PC-3 (cell line): ENCODE data around the gene OR56B1. TPM values are rescaled to one million over a fixed set of nuclear protein-coding genes. Genes with fewer than 3 reads are reported as not detected.

Source experiments
- ATAC-seq: fragments of 200-7000 bp; cut with Tn5 transposase; 2 replicates; pipeline ENCODE4 v1.9.1; 2020; ENCODE audit warnings: mild to moderate bottlenecking, moderate library complexity
- BruUV-seq: library from RNA; stranded (reverse); fragments of 400-500 nt; replicated peaks from 2 replicates; lab custom pipeline; 2021; lab: Mats Ljungman, UMichigan
- CTCF ChIA-PET: fragments of 300-600 bp; sonication (Branson Sonifier 250); formaldehyde crosslinking; loops from one replicate; lab custom pipeline; 2022; ENCODE audit warnings: antibody characterized with exemption; lab: Charles Lee
- POLR2A ChIA-PET: fragments of 300-600 bp; sonication (Branson Sonifier 250); formaldehyde crosslinking; loops from one replicate; lab custom pipeline; 2022; ENCODE audit warnings: antibody characterized with exemption; ENCODE audit not compliant: unreplicated experiment; lab: Charles Lee
- DNase-seq: peaks from one replicate; pipeline ENCODE4 v3.0.0-alpha.2; 2015
- H2AFZ ChIP-seq: fragments of 300-600 bp; sonication (generic); 2 replicates; pipeline ENCODE4 v1.6.0; 2016; ENCODE audit warnings: antibody characterized with exemption, low read length
- H3F3A ChIP-seq: fragments of 300-600 bp; sonication (generic); one replicate; pipeline ENCODE4 v1.6.0; 2017; ENCODE audit warnings: antibody characterized with exemption, low read length, control low read depth, mild to moderate bottlenecking; ENCODE audit not compliant: unreplicated experiment
- H3K27ac ChIP-seq: fragments of 300-600 bp; sonication (generic); 2 replicates; pipeline ENCODE4 v1.5.1; 2016; ENCODE audit warnings: mild to moderate bottlenecking, low read length
- H3K27me3 ChIP-seq: fragments of 300-600 bp; sonication (generic); 2 replicates; pipeline ENCODE4 v1.6.1; 2016; ENCODE audit warnings: low read length, mixed read lengths
- H3K36me3 ChIP-seq: fragments of 300-600 bp; sonication (generic); 2 replicates; pipeline ENCODE4 v1.6.1; 2016; ENCODE audit warnings: low read depth, mixed run types, low read length, mixed read lengths
- H3K4me1 ChIP-seq: fragments of 300-600 bp; sonication (generic); 2 replicates; pipeline ENCODE4 v1.5.1; 2016; ENCODE audit warnings: low read length; ENCODE audit not compliant: insufficient read depth
- H3K4me2 ChIP-seq: fragments of 300-600 bp; sonication (generic); 2 replicates; pipeline ENCODE4 v1.6.0; 2016; ENCODE audit warnings: low read length
- H3K4me3 ChIP-seq: fragments of 300-600 bp; sonication (generic); 2 replicates; pipeline ENCODE4 v1.5.1; 2016; ENCODE audit warnings: mild to moderate bottlenecking, low read length, mixed read lengths
- H3K79me2 ChIP-seq: fragments of 300-600 bp; sonication (generic); 2 replicates; pipeline ENCODE4 v1.6.1; 2017; ENCODE audit warnings: low read length, mixed read lengths
- H3K9ac ChIP-seq: fragments of 300-600 bp; sonication (generic); 2 replicates; pipeline ENCODE4 v1.6.0; 2016; ENCODE audit warnings: mild to moderate bottlenecking, low read length
- H3K9me2 ChIP-seq: fragments of 300-600 bp; sonication (generic); replicated peaks from 2 replicates; pipeline ENCODE4 v1.6.1; 2016; ENCODE audit warnings: mixed run types, low read length, mixed read lengths
- H3K9me3 ChIP-seq: fragments of 300-600 bp; sonication (generic); 2 replicates; pipeline ENCODE4 v1.6.1; 2016; ENCODE audit warnings: low read length, mixed read lengths
- H4K20me1 ChIP-seq: fragments of 300-600 bp; sonication (generic); 2 replicates; pipeline ENCODE4 v1.6.1; 2016; ENCODE audit warnings: low read length, mixed read lengths
- EZH2 ChIP-seq: fragments of 300-600 bp; sonication (generic); IDR thresholded peaks from one replicate; pipeline ENCODE4 v1.6.1; 2017; ENCODE audit warnings: antibody characterized with exemption, mild to moderate bottlenecking, low read length; ENCODE audit not compliant: unreplicated experiment
- EZH2phosphoT487 ChIP-seq: fragments of 300-600 bp; sonication (generic); IDR thresholded peaks from 2 replicates; pipeline ENCODE4 v1.6.1; 2018; ENCODE audit warnings: mild to moderate bottlenecking, antibody characterized with exemption, low read length, borderline replicate concordance
- intact Hi-C: fragments of 100-400 bp; cut with micrococcal nuclease; formaldehyde crosslinking; loops from 2 replicates; pipeline ENCODE4 v1.9.0; 2023
- total RNA-seq: library from RNA; depleted of rRNA; stranded (reverse); fragments of >200 nt; gene quantifications from 2 replicates; pipeline ENCODE4 v1.2.3, GENCODE V29; 2014
- TF ChIP-seq, protein P1 (sequence below): fragments of 300-600 bp; sonication (generic); conservative IDR thresholded peaks from 2 replicates; pipeline ENCODE4 v1.5.1; 2017; ENCODE audit warnings: antibody characterized with exemption, low read depth, mild to moderate bottlenecking, low read length

Gene OR56B1
- total RNA-seq, 1 experiment from 2014 or later: not detected

DNA sequence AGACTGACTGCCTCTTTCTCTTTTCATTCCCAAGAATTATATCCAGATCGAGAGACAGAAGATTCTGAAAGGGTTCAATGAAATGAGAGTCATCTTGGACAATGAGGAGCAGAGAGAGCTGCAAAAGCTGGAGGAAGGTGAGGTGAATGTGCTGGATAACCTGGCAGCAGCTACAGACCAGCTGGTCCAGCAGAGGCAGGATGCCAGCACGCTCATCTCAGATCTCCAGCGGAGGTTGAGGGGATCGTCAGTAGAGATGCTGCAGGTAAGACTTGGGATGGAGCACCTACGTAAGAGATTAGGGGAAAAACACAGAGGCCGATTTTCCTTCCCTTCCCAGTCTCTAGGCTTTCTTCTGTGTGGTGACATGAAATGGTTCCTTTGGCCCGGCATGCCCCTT, 38.0 kb upstream of the OR56B1 start:
- Histone ChIP-seq H3K36me3 (no peaks in the 10 kb centered on the region), H3K9me2 (no peaks in the 10 kb centered on the region), H3K9ac (no peak overlapping the region), H3K4me1 (no peaks in the 10 kb centered on the region), H3K4me2 (no peak overlapping the region), H3F3A (no peaks in the 10 kb centered on the region), H4K20me1 (no peaks in the 10 kb centered on the region), H3K9me3 (no peaks in the 10 kb centered on the region), H3K27me3 (peaks cover 4% of the 10 kb centered on the region), H3K27ac (no peak overlapping the region), H3K79me2 (no peaks in the 10 kb centered on the region), H3K4me3 (no peak overlapping the region), H2AFZ (no peak overlapping the region)
- TF ChIP-seq, protein P1, sequence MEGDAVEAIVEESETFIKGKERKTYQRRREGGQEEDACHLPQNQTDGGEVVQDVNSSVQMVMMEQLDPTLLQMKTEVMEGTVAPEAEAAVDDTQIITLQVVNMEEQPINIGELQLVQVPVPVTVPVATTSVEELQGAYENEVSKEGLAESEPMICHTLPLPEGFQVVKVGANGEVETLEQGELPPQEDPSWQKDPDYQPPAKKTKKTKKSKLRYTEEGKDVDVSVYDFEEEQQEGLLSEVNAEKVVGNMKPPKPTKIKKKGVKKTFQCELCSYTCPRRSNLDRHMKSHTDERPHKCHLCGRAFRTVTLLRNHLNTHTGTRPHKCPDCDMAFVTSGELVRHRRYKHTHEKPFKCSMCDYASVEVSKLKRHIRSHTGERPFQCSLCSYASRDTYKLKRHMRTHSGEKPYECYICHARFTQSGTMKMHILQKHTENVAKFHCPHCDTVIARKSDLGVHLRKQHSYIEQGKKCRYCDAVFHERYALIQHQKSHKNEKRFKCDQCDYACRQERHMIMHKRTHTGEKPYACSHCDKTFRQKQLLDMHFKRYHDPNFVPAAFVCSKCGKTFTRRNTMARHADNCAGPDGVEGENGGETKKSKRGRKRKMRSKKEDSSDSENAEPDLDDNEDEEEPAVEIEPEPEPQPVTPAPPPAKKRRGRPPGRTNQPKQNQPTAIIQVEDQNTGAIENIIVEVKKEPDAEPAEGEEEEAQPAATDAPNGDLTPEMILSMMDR: no peak
- TF ChIP-seq EZH2 (no peak), EZH2phosphoT487 (no peak)
- ChIA-PET CTCF (no interaction called here), POLR2A (no interaction called here)
- no peak for ATAC-seq
- intact Hi-C loops: no loop called here
- BruUV-seq: no TSS peak
- no peak for DNase-seq

DNA sequence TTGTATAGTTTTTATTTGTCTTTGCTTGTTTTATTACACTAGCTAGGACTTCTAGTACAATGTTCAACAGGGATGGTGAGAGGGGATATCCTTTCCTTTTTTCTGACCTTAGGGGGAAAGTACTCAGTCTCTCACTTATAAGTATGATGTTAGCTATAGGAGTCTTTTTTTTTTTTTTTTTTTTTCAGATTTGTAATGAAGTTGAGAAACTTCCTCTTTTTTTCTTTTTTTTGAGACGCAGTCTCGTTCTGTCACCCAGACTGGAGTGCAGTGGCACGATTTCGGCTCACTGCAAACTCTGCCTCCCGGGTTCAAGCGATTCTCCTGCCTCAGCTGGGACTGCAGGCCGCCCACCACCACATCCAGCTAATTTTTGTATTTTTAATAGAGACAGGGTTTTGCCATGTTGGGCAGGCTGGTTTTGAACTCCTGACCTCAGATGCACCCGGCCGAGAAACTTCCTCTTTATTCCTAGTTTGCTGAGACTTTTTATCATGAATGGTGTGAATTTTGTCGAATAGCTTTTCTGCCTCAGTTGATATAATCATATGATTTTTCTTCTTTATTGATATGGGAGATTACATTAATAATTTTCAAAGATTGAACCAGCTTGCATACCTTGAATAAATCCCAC, 35.7 kb upstream of the OR56B1 start:
- TF ChIP-seq, protein P1: no peak
- TF ChIP-seq EZH2 (no peak), EZH2phosphoT487 (no peak)
- no TSS peak for BruUV-seq
- no peak for ATAC-seq

DNA sequence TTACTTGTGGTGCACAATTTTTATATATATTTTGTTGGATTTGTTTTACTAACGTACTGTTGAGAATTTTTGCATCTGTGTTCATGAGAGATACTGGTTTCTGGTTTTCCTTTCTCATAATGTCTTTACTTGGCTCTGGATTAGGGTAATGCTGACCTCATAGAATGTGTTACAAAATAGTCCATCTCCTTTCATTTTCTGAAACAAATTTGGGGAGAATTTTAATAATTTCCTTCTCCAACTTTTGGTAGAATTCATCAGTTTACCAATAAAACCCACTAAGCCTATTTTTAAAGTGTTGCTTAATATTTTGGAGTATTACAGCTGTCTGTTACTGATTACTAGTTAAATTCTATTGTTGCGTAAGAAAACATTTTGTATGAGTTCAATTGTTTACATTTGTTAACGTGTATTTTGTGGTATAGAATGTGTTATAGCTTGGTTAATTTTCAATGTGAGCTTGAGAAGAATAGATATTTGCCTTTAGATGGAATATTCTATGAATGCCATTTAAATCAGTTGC, 35.1 kb upstream of the OR56B1 start:
- no peaks in the 10 kb centered on the region for H3K9me3 ChIP-seq
- H2AFZ ChIP-seq: no peak overlapping the region
- ATAC-seq (no peak), DNase-seq (no peak)
- ChIA-PET POLR2A (no interaction called here), CTCF (no interaction called here)
- H3K9me2 ChIP-seq: no peaks in the 10 kb centered on the region
- BruUV-seq: no TSS peak
- no peak overlapping the region for H3K27ac ChIP-seq
- no peaks in the 10 kb centered on the region for H3F3A ChIP-seq
- peaks cover 2% of the 10 kb centered on the region; the same call in 1 of the 2 replicates for H3K27me3 ChIP-seq
- H3K4me2 ChIP-seq: no peak overlapping the region
- H4K20me1 ChIP-seq: no peaks in the 10 kb centered on the region
- TF ChIP-seq, protein P1: no peak
- TF ChIP-seq EZH2phosphoT487 (no peak), EZH2 (no peak)
- H3K9ac ChIP-seq: no peak overlapping the region
- H3K4me3 ChIP-seq: no peak overlapping the region
- H3K4me1 ChIP-seq: no peaks in the 10 kb centered on the region
- H3K79me2 ChIP-seq: no peaks in the 10 kb centered on the region
- no peaks in the 10 kb centered on the region for H3K36me3 ChIP-seq
- intact Hi-C loops: no loop called here

More for the DNA sequence above, 35.7 kb upstream of the OR56B1 start:
- POLR2A ChIA-PET: no interaction called here
- intact Hi-C loops: no loop called here
- CTCF ChIA-PET: no interaction called here
- Histone ChIP-seq H3K9ac (no peak overlapping the region), H3K79me2 (no peaks in the 10 kb centered on the region), H2AFZ (no peak overlapping the region), H3K27me3 (peaks cover 4% of the 10 kb centered on the region; the same call in 1 of the 2 replicates), H3F3A (no peaks in the 10 kb centered on the region), H3K4me1 (no peaks in the 10 kb centered on the region), H3K27ac (no peak overlapping the region), H3K36me3 (no peaks in the 10 kb centered on the region), H3K4me2 (no peak overlapping the region), H4K20me1 (no peaks in the 10 kb centered on the region), H3K9me2 (no peaks in the 10 kb centered on the region), H3K9me3 (no peaks in the 10 kb centered on the region), H3K4me3 (no peak overlapping the region)
- DNase-seq: no peak
